ENCODE results near the gene DYNC2I2. TPM values are rescaled to one million over a fixed set of nuclear protein-coding genes. Genes with fewer than 3 reads are reported as not detected.

DYNC2I2 gene
- total RNA-seq, 2 donors from 2014 or later, result 87.8 to 119 TPM

DNA sequence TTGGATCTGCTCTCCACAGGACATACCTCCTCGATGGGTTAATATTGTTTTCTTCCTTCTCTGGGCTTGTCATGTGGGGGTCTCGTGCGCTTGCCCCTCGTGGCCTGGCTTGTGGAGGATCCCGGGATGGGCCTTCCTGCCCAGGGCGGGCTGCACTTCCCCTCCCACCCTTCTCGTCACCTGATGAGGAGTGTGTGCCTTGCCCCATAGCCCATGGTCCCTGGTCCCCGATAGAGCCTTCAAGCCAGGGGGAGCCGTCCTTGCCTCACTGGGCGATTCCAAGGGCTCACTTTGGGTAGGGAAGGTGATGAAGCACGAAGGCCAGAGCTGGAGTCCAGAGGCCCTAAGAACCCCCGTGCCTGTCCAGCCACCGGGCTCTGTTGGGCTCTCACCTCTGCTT is 28.7 kb downstream of the DYNC2I2 start:
- 90 to 95% methylated on average over 5 to 13 of the region's 13 CpGs for WGBS, 2 experiments (ENCODE audit: insufficient coverage in 1 of 2, insufficient read length in 1 of 2)

GRCh38 chr9:128627127-128627715 is 29.4 kb downstream of the DYNC2I2 start:
- Histone ChIP-seq H3K4me3 (ENCODE audit: low read length) (no peak overlapping the region), H3K9ac (ENCODE audit: extremely low read depth, low read length, poor library complexity, severe bottlenecking) (no peak overlapping the region), H3K27ac (ENCODE audit: low read depth, low read length) (no peak overlapping the region), H3K36me3 (ENCODE audit: control insufficient read depth, insufficient read depth, low read length) (peaks cover 78% of the 10 kb centered on the region), H3K27me3 (ENCODE audit: control insufficient read depth, insufficient read depth, low read length, poor library complexity, severe bottlenecking) (no peaks in the 10 kb centered on the region), H3K9me3 (ENCODE audit: control insufficient read depth, low read length) (no peaks in the 10 kb centered on the region), H3K4me1 (ENCODE audit: control insufficient read depth, insufficient read depth, low read length) (no peaks in the 10 kb centered on the region)
- no peak for DNase-seq
- WGBS, 2 experiments (ENCODE audit: insufficient coverage in 1 of 2, insufficient read length in 1 of 2), result 95% methylated on average over 7 to 15 of the region's 15 CpGs
- Mint-ChIP-seq H3K9me3 (no peaks in the 10 kb centered on the region), H3K27ac (no peak overlapping the region), H3K4me1 (no peaks in the 10 kb centered on the region), H3K27me3 (ENCODE audit: insufficient read depth) (no peaks in the 10 kb centered on the region), H3K4me3 (no peak overlapping the region), H3K36me3 (ENCODE audit: low read depth) (peaks cover 67% of the 10 kb centered on the region)
- TF ChIP-seq CTCF (conservative IDR thresholded peaks at IDR 0.05), result no peak

More for the DNA sequence above, 28.7 kb downstream of the DYNC2I2 start:
- Mint-ChIP-seq H3K4me3 (no peak overlapping the region), H3K27ac (no peak overlapping the region), H3K36me3 (ENCODE audit: low read depth) (peaks cover 74% of the 10 kb centered on the region), H3K9me3 (no peaks in the 10 kb centered on the region), H3K27me3 (ENCODE audit: insufficient read depth) (no peaks in the 10 kb centered on the region), H3K4me1 (no peaks in the 10 kb centered on the region)
- TF ChIP-seq CTCF (conservative IDR thresholded peaks at IDR 0.05), result no peak
- Histone ChIP-seq H3K36me3 (ENCODE audit: control insufficient read depth, insufficient read depth, low read length) (peaks cover 85% of the 10 kb centered on the region), H3K27me3 (ENCODE audit: control insufficient read depth, insufficient read depth, low read length, poor library complexity, severe bottlenecking) (no peaks in the 10 kb centered on the region), H3K4me1 (ENCODE audit: control insufficient read depth, insufficient read depth, low read length) (no peaks in the 10 kb centered on the region), H3K9ac (ENCODE audit: extremely low read depth, low read length, poor library complexity, severe bottlenecking) (no peak overlapping the region), H3K9me3 (ENCODE audit: control insufficient read depth, low read length) (no peaks in the 10 kb centered on the region), H3K4me3 (ENCODE audit: low read length) (no peak overlapping the region), H3K27ac (ENCODE audit: low read depth, low read length) (peak overlapping the region; percentile 68)
- DNase-seq, result peak; percentile 51

GRCh38 chr9:128626181-128626580 is 30.5 kb downstream of the DYNC2I2 start:
- Mint-ChIP-seq H3K36me3 (ENCODE audit: low read depth) (peaks cover 66% of the 10 kb centered on the region), H3K4me3 (no peak overlapping the region)
- no peak for TF ChIP-seq CTCF (conservative IDR thresholded peaks at IDR 0.05)

More at GRCh38 chr9:128626181-128626580, 30.5 kb downstream of the DYNC2I2 start:
- H3K27ac Mint-ChIP-seq, result no peak overlapping the region
- WGBS, 2 experiments (ENCODE audit: insufficient coverage in 1 of 2, insufficient read length in 1 of 2), result 89 to 91% methylated on average over 15 to 16 of the region's 16 CpGs
- DNase-seq, result no peak
- H3K9me3 Mint-ChIP-seq, result no peaks in the 10 kb centered on the region
- Histone ChIP-seq H3K27me3 (ENCODE audit: control insufficient read depth, insufficient read depth, low read length, poor library complexity, severe bottlenecking) (no peaks in the 10 kb centered on the region), H3K4me1 (ENCODE audit: control insufficient read depth, insufficient read depth, low read length) (no peaks in the 10 kb centered on the region), H3K9me3 (ENCODE audit: control insufficient read depth, low read length) (no peaks in the 10 kb centered on the region), H3K36me3 (ENCODE audit: control insufficient read depth, insufficient read depth, low read length) (peaks cover 84% of the 10 kb centered on the region), H3K27ac (ENCODE audit: low read depth, low read length) (no peak overlapping the region), H3K4me3 (ENCODE audit: low read length) (no peak overlapping the region), H3K9ac (ENCODE audit: extremely low read depth, low read length, poor library complexity, severe bottlenecking) (no peak overlapping the region)
- H3K4me1 Mint-ChIP-seq, result no peaks in the 10 kb centered on the region
- no peaks in the 10 kb centered on the region for H3K27me3 Mint-ChIP-seq (ENCODE audit: insufficient read depth)

Data from endodermal cell (in vitro differentiated cells).